CD4-positive, alpha-beta T cell treated with Interleukin-4 for 4 hours (primary cell): ENCODE data around the gene TAS1R1.

Experiments used
- DNase-seq: peaks from one replicate; pipeline ENCODE4 v3.0.0-alpha.2; 2020

The TAS1R1 gene

GRCh38 chr1:6574818-6575217, 19.7 kb downstream of the TAS1R1 start:
- DNase-seq, result no peak

- DNase-seq, result no peak
These were observed 22.9 kb downstream of the TAS1R1 start for GRCh38 chr1:6577831-6578525.

- no peak for DNase-seq
These were observed 23.7 kb downstream of the TAS1R1 start for GRCh38 chr1:6578624-6579373.

GRCh38 chr1:6579374-6580118, 24.4 kb downstream of the TAS1R1 start, which contains the start of gene ZBTB48:
Gene ZBTB48, plus strand, starts transcription at chr1:6579994. Its CDS starts 616 bp downstream, at chr1:6580610.
- peak; percentile 95 for DNase-seq

GRCh38 chr1:6580119-6580592, 25.0 kb downstream of the TAS1R1 start:
- DNase-seq, result no peak

- DNase-seq, result no peak
These were observed 25.7 kb downstream of the TAS1R1 start for GRCh38 chr1:6580593-6581409.

GRCh38 chr1:6581561-6582305, 26.6 kb downstream of the TAS1R1 start:
- DNase-seq, result no peak

- no peak for DNase-seq
These were observed 27.3 kb downstream of the TAS1R1 start for GRCh38 chr1:6582370-6582769.

- DNase-seq, result no peak
These were observed 29.3 kb downstream of the TAS1R1 start for GRCh38 chr1:6584126-6585080.

- DNase-seq, result no peak
These were observed 30.1 kb downstream of the TAS1R1 start for GRCh38 chr1:6585081-6585722.

- no peak for DNase-seq
These were observed 30.7 kb downstream of the TAS1R1 start for GRCh38 chr1:6585841-6586240.

GRCh38 chr1:6586404-6586816, 31.3 kb downstream of the TAS1R1 start:
- DNase-seq, result no peak

GRCh38 chr1:6587261-6588005, 32.3 kb downstream of the TAS1R1 start:
- DNase-seq, result no peak

GRCh38 chr1:6588128-6588892, 33.2 kb downstream of the TAS1R1 start:
- DNase-seq, result no peak

GRCh38 chr1:6588893-6589520, 33.9 kb downstream of the TAS1R1 start:
- DNase-seq, result no peak

- DNase-seq, result no peak
These were observed 34.9 kb downstream of the TAS1R1 start for GRCh38 chr1:6590046-6590445.

GRCh38 chr1:6591222-6591621, 36.1 kb downstream of the TAS1R1 start:
- DNase-seq, result no peak

- no peak for DNase-seq
These were observed 36.5 kb downstream of the TAS1R1 start for GRCh38 chr1:6591644-6592043.
